ENCODE data around the gene RFX5.

DNA sequence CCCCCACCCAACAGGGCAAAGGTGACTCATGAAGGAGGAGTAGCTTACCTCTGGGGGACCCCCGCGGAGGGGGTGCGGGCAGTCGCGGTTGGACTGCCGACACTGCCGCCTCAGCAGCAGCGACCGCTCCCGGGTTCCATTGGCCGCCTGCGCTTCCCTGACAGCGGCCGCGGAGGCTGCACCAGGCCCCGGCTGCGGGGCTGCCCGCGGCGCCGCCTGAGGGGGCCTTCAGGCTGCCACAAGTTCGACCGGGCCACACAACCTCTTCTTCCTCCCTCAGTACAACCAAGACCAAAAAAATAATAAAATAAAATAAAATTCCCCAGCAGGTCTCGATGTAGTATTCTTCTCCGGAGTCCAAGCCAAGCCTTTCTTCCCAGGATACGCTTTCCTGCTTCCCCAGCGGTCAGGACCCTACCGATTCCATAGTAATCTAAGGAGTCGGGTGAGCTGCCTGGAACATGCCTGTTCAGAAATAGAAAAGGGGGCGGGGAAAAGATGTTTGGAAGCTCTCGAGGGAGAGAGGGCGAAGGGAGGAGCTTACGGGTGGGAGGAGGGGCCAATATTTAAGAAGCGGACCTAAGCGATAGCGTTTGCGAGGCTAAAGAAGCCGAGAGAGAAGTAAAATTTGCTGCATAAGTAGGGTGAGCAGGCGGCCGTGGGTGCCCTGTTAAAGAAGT lies 19.7 kb downstream of the RFX5 start, which contains the start of gene PI4KB:
- TF ChIP-seq POLR2A (IDR thresholded peaks at IDR 0.05; ENCODE audit: low read depth, low read length), result peak; percentile 68
- TF ChIP-seq POLR2AphosphoS5 (IDR thresholded peaks at IDR 0.05; ENCODE audit: insufficient read depth, low read depth, low read length), result peak; percentile 62

Measured in endothelial cell of umbilical vein (primary cell).